Body of pancreas (tissue), 4 donors: ENCODE data around the gene NTRK2.

ENCODE experiments used
- POLR2A ChIP-seq, 3 donors: fragments of 450-650 bp; IDR thresholded peaks; one replicate each; pipeline ENCODE4 v1.6.1; 2016; ENCODE audit warnings: antibody characterized with exemption in 3 of 3, mild to moderate bottlenecking in 2 of 3
- TF ChIP-seq, protein P1 (sequence below), 7 experiments: fragments of 450-650 bp in 4 of 7; fragments of 200-600 bp in 3 of 7; sonication (generic) in 3 of 7; IDR thresholded peaks; one replicate each; pipeline ENCODE4 v1.5.1; 2016 to 2019; ENCODE audit warnings: antibody characterized with exemption in 7 of 7

GRCh38 chr9:84996716-84997115, 327.2 kb downstream of the NTRK2 start:
- TF ChIP-seq, protein P1, sequence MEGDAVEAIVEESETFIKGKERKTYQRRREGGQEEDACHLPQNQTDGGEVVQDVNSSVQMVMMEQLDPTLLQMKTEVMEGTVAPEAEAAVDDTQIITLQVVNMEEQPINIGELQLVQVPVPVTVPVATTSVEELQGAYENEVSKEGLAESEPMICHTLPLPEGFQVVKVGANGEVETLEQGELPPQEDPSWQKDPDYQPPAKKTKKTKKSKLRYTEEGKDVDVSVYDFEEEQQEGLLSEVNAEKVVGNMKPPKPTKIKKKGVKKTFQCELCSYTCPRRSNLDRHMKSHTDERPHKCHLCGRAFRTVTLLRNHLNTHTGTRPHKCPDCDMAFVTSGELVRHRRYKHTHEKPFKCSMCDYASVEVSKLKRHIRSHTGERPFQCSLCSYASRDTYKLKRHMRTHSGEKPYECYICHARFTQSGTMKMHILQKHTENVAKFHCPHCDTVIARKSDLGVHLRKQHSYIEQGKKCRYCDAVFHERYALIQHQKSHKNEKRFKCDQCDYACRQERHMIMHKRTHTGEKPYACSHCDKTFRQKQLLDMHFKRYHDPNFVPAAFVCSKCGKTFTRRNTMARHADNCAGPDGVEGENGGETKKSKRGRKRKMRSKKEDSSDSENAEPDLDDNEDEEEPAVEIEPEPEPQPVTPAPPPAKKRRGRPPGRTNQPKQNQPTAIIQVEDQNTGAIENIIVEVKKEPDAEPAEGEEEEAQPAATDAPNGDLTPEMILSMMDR (IDR thresholded peaks at IDR 0.05): no peak
- no peak for TF ChIP-seq POLR2A (IDR thresholded peaks at IDR 0.05)
